Hematopoietic multipotent progenitor cell treated with erythropoietin and hydrocortisone succinate and interleukin-3 and kit ligand, for 8 days (in vitro differentiated cells): ENCODE results near the gene RASL10A.

Source experiments
- DNase-seq: peaks from one replicate; pipeline ENCODE4 v3.0.0-alpha.2; 2015

The RASL10A gene

GRCh38 chr22:29301716-29302401 lies 13.6 kb downstream of the RASL10A start:
- no peak for DNase-seq

- DNase-seq = no peak
These were observed 14.5 kb downstream of the RASL10A start for GRCh38 chr22:29300807-29301601.

GRCh38 chr22:29300467-29300806 lies 15.1 kb downstream of the RASL10A start:
- DNase-seq = no peak

GRCh38 chr22:29299136-29299900 lies 16.2 kb downstream of the RASL10A start:
- no peak for DNase-seq

GRCh38 chr22:29298641-29299040 lies 16.9 kb downstream of the RASL10A start:
- DNase-seq = no peak

- DNase-seq = no peak
These were observed 23.1 kb downstream of the RASL10A start for GRCh38 chr22:29292379-29292778.

- DNase-seq = no peak
These were observed 24.3 kb downstream of the RASL10A start for GRCh38 chr22:29291215-29291614.

GRCh38 chr22:29290061-29290460 lies 25.4 kb downstream of the RASL10A start:
- no peak for DNase-seq

- DNase-seq = no peak
These were observed 26.7 kb downstream of the RASL10A start for GRCh38 chr22:29288837-29289236.

- DNase-seq = no peak
These were observed 31.3 kb downstream of the RASL10A start for GRCh38 chr22:29284196-29284595.

GRCh38 chr22:29277927-29278326 lies 37.6 kb downstream of the RASL10A start:
- no peak for DNase-seq

GRCh38 chr22:29275819-29276565 lies 39.5 kb downstream of the RASL10A start:
- no peak for DNase-seq

- no peak for DNase-seq
These were observed 40.3 kb downstream of the RASL10A start for GRCh38 chr22:29275167-29275566.

- no peak for DNase-seq
These were observed 42.9 kb downstream of the RASL10A start for GRCh38 chr22:29272624-29273023.

GRCh38 chr22:29270475-29271271 lies 44.8 kb downstream of the RASL10A start:
- peak; percentile 92 for DNase-seq

- DNase-seq = no peak
These were observed 45.6 kb downstream of the RASL10A start for GRCh38 chr22:29269731-29270474.

- peak; percentile 12 for DNase-seq
These were observed 46.3 kb downstream of the RASL10A start for GRCh38 chr22:29269230-29269604.

- peak; percentile 58 for DNase-seq
These were observed 46.8 kb downstream of the RASL10A start for GRCh38 chr22:29268511-29269229.

GRCh38 chr22:29267858-29268510 lies 47.5 kb downstream of the RASL10A start, which contains the start of the genes EWSR1 and RHBDD3:
TSS of gene EWSR1 (plus strand) at chr22:29268268. CDS start at chr22:29268337, 69 bp downstream.
TSS of gene RHBDD3 (minus strand) at chr22:29267981. CDS start at chr22:29265626, 2,355 bp downstream.
- DNase-seq = peak; percentile 97

GRCh38 chr22:29267462-29267857 lies 48.0 kb downstream of the RASL10A start:
- no peak for DNase-seq
